NCI-H2029 (cell line): ENCODE data around the gene STK38L.

Source experiments
- DNase-seq: peaks from one replicate; lab custom pipeline; 2025; lab: John Stamatoyannopoulos, UW

STK38L gene

GRCh38 chr12:27277846-27278260, 33.8 kb downstream of the STK38L start:
- no peak for DNase-seq

GRCh38 chr12:27279826-27280225, 35.7 kb downstream of the STK38L start:
- no peak for DNase-seq

GRCh38 chr12:27280412-27280811, 36.3 kb downstream of the STK38L start:
- DNase-seq, result no peak

- no peak for DNase-seq
Measured at GRCh38 chr12:27282754-27283153, 38.7 kb downstream of the STK38L start.

GRCh38 chr12:27284021-27284420, 39.9 kb downstream of the STK38L start:
- DNase-seq, result no peak

- DNase-seq, result no peak
Measured at GRCh38 chr12:27284751-27285150, 40.7 kb downstream of the STK38L start.

GRCh38 chr12:27285403-27285802, 41.3 kb downstream of the STK38L start:
- DNase-seq, result no peak

- no peak for DNase-seq
Measured at GRCh38 chr12:27289414-27289813, 45.3 kb downstream of the STK38L start.

GRCh38 chr12:27290501-27291168, 46.5 kb downstream of the STK38L start:
- no peak for DNase-seq

GRCh38 chr12:27291862-27292261, 47.8 kb downstream of the STK38L start:
- no peak for DNase-seq

GRCh38 chr12:27292718-27293117, 48.6 kb downstream of the STK38L start:
- no peak for DNase-seq

GRCh38 chr12:27293463-27293862, 49.4 kb downstream of the STK38L start:
- no peak for DNase-seq

- DNase-seq, result no peak
Measured at GRCh38 chr12:27296674-27297073, 52.6 kb downstream of the STK38L start.

GRCh38 chr12:27297566-27297965, 53.5 kb downstream of the STK38L start:
- DNase-seq, result no peak

- no peak for DNase-seq
Measured at GRCh38 chr12:27299102-27299501, 55.0 kb downstream of the STK38L start.

- no peak for DNase-seq
Measured at GRCh38 chr12:27300226-27300625, 56.1 kb downstream of the STK38L start.

GRCh38 chr12:27303139-27304111, 59.3 kb downstream of the STK38L start:
- DNase-seq, result peak; percentile 44

GRCh38 chr12:27304856-27305255, 60.8 kb downstream of the STK38L start:
- no peak for DNase-seq

- DNase-seq, result peak; percentile 26
Measured at GRCh38 chr12:27305673-27306456, 61.8 kb downstream of the STK38L start.

GRCh38 chr12:27309293-27309994, 65.4 kb downstream of the STK38L start:
- no peak for DNase-seq

GRCh38 chr12:27309995-27310315, 65.9 kb downstream of the STK38L start:
- no peak for DNase-seq

- no peak for DNase-seq
Measured at GRCh38 chr12:27316947-27317346, 72.9 kb downstream of the STK38L start.
